NCI-H82 treated with DMSO at 0.1 percent for 48 hours (cell line): ENCODE data around the gene HUS1.
"Not testable (repeated sequence)": the region's sequence is repeated elsewhere in the genome, so short reads cannot be mapped to it uniquely, and the experiment has no call there.

Source experiments
- DNase-seq: peaks from one replicate; lab custom pipeline; 2025; ENCODE audit not compliant: unreplicated experiment; lab: John Stamatoyannopoulos, UW

Gene HUS1

DNA sequence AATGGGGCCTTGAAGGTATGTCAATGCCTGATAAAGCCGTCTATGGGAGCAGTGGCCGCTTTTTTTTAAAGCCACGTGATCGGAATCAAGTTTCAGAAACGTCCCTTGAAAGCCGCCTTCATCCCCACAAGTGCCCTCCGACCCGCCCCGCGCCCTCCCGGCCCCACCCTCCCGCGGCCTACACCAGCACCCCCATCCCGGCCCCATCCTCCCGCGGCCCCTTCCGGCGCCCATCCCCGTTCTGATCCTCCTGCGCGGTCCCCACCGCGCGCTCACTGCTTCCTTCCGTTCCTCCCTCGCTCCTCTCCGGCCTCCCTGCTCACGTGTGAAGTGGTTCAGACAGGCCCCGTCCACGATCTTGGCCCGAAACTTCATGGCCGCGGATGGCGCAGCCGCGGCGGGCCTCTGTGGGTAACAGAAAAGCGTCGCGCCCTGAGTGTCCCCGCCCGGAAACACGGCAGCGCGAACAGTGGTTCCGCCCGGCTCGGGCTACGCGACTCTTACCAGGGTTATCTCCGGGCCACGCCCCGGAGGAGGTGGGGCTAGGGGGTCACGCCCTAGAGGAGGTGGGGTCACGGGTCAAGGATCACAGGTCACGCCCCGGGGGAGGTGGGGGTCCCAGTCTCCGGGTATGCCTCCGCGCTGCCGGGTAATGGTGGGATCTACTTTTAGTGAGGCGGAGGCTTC lies at the start of gene HUS1:
Gene HUS1, minus strand, starts transcription at position 471 of the 687 bp plus-strand sequence. Its CDS starts 96 bp downstream, at position 375.
- DNase-seq: peak; percentile 88

DNA sequence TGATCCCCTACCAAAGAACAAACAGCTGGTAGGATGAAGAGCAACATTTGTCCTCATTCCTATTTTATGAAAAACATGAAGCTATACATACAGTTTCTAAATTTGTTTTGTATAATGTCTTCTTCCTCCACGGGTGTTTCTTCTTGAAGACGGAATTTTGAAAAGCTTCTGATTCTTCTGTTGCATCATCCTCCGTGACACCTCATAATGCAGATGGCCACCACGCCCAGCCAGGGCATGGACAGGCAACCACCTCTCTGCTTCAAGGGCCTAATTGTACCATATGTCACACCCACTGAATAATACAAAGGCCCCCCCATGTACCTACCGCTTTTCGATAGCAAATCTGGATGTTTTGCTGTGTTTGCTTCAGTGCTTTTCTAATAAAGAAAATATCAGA lies 49.5 kb upstream of the HUS1 start, which contains the start of gene SUN3:
Gene SUN3, minus strand, starts transcription at position 170 of the 400 bp plus-strand sequence. Its CDS starts 169 bp downstream, at position 1.
- no peak for DNase-seq

- DNase-seq: no peak
Measured at GRCh38 chr7:48025624-48026023, 46.2 kb upstream of the HUS1 start.

DNA sequence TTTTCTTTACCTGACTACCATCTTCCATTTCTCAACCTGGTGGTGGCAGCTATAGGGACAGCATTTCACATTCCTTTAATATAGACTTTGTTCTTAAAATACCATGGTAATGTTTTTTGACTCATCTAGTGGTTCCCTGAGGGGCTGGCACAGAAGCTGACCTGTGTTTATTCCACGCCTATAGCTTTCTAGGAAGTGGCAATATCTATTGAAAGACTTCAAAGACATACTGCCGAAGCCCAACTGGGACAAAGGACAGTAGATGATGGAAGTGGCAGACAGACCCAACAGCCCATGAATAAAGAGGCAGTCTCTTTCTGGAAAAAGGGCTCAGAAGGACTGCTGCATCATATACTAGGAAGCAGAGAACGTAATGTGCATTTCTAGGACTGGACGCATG lies 38.3 kb upstream of the HUS1 start:
- DNase-seq: no peak

- DNase-seq: no peak
Measured at GRCh38 chr7:48016641-48017040, 37.2 kb upstream of the HUS1 start.

DNA sequence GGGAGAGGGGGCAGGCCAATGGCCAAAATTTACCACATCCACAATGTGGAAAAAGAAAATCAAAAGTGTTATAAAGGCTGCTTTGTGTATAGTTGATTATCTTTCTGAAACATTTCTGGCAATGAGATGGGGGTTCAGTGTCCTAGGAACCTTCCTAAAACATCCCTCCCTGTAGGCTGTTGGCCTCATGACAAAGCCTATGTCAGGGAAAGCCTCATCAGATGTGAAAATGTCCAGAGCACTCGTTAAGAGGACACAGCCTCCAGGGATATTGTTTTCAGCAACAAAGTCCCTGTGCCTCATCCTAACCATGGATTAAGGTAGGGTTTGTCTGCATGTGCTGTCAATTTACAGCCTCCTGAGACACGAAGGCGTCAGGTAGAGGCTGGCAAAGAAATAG lies 32.5 kb upstream of the HUS1 start:
- DNase-seq: no peak

DNA sequence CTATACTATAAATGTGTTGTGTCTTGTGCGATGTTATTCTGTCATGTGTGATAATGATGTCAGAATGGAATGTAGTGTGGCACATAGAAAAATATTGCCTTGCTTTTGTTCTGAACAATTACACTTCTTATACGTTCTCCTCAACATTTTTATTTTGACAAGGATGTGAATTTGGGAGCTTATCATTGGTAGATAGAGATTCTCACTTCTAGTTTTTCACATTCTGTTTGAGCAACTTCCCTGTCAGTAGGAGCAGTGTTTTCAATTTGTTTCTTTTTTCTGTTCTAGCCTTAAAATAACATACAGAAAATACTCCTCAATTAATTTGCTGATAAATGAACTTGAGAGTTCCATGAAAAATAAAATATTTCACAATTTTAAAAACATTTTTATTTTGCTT lies 31.9 kb upstream of the HUS1 start:
- no peak for DNase-seq

DNA sequence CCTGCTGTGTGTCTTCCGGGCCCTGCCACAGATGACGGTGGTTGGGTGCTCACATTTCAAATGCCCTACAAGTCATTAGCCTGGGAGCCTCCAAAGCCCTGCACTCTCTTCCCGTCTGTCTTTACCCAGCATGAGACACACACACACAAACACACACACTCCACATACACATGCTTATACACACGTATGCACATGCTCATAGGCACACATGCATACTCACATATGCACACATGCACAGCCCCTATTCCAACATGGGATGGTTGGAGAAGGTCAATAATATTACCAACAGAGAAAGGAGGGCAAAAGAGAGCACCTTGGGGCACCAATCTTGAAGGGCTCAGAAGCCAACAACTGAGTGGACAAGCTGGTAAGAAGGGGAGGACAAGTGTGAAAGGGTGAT lies 30.5 kb upstream of the HUS1 start:
- DNase-seq: no peak

- no peak for DNase-seq
Measured at GRCh38 chr7:48009257-48009656, 29.8 kb upstream of the HUS1 start.

DNA sequence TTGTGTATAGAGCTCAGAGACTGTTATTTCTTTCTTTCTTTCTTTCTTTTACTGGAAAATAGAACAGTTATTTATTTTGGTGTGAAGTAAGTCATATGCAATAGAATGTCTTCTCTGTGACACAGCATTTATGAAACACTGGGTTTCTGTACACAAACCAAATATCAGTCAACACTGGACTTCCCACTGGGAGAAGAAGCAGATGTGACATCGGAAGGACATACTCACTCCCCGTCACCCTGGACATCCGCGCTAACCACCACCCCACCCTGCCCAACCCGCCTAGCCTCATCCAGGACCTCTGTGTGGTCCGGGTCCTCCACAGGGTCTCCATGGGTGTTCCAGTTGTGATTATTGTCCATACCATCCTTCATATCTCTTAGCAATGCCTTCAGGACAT lies 27.5 kb upstream of the HUS1 start:
- no peak for DNase-seq

DNA sequence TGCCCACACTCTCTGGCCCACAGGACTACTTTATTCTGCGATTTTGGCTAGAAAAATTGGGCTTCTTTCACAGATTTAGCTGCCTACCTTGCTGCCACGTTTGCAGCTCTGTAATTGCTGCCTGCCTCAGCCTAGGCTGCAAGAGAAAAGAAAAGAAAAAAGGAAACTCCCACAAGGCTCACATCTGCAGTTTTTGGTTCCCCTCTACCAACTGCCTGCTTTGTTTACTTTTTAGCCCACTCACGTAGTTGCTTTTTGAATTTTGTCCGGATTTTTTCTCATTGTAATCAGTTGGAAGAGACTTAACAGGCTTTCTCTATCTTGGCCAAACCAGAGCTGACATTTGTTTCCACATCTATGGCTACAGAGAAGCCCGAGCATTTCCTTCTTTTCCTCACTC lies 25.2 kb upstream of the HUS1 start:
- DNase-seq: no peak

DNA sequence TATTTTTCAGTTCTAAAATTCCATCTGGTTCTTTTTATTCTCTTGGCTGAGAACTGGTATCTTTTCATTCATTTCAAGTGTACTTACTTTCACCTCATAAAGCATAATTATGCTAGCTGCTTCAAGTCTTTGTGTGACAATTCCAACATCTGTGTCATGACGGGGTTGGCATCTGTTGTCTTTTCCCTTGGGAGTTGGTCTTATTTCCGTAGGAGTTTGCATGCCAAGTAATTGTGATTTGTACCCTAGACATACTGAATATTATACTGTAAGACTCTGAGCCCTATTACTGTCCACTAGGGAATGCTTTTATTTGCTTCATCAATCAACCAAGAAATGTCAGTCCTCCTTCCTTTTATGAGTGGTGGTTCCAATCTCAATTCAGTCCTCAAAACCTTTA lies 24.6 kb upstream of the HUS1 start:
- peak; percentile 51 for DNase-seq

DNA sequence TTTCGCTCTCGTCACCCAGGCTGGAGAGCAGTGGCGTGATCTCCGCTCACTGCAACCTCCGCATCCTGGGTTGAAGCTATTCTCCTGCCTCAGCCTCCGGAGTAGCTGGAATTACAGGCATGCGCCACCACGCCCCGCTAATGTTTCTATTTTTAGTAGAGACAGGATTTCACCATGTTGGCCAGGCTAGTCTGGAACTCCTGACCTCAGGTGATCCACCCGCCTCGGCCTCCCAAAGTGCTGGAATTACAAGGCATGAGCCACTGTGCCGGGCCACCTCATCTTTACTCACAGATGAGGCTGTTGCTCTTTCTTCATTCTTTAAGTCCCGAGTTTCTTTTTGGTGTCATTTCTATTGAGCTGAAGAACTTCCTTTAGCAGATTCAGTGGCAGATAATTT lies 20.7 kb upstream of the HUS1 start:
- not testable (repeated sequence) for DNase-seq

- DNase-seq: no peak
Measured at GRCh38 chr7:47999413-47999812, 20.0 kb upstream of the HUS1 start.

DNA sequence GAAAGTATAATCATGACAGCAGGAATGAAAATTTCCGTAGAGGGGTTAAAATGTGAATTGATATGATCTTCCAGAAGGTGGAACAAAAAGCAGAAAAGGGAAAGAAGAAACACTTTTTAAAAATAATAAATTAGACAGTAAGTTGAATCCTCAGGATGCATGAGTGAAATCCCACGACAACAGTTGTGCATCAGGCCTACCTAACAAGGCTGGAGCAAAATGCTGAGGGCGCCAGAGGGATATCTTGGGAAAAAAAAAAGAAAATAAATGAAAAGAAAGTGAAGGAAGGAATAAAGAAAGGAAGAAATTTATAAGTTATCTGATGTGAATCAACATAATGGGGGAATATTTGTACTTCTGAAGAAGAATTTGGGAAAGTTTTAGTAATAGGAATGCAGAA lies 13.0 kb upstream of the HUS1 start:
- no peak for DNase-seq

DNA sequence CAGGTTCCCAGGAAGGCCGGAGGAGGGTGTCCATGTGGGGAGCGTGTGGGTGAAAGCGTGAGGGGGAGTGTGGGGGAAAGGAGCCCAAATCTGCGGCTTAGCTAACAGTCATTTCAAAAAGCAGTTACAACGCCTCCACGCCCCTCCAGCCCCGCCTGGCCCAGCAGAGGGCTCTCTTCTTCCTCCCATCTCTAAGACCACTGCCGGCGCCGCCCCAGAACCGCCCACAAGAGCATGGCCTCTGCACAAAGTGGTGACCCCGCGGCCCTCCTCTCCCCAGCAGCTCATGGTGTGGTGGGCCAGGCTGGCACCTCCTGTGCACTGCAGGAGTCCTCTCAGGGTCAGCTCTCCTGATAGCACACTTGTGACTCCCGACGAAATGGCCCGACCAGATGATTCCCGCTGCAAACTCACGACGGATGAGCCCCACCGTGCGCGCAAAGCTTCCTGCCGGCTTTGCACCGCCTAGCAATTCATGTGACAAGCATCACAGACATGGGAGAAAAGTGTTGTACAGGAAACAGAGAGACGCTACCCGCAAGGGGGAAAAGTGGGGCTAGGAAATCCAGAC lies 12.4 kb upstream of the HUS1 start:
- peak; percentile 65 for DNase-seq

DNA sequence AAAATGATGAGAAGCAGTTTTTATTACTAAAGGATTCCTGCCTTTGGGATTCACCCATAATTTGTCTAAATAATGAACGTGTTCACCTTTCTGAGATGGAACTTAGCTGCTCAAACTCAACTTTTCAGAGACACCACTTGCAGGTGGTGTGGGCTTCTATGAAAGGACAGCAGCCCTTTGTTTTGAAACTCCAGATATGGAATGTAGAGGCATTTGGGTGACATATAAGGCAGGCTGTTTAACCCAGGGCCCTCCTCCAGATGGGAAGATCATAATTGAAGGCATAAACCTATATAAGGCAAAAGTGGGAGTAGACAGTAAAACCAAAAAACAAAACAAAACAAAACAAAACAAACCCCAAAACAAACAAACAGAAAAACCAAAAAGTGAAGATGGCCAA lies 11.9 kb upstream of the HUS1 start:
- DNase-seq: no peak

- no peak for DNase-seq
Measured at GRCh38 chr7:47990592-47990991, 11.2 kb upstream of the HUS1 start.

GRCh38 chr7:47989607-47990400 lies 10.4 kb upstream of the HUS1 start:
- DNase-seq: peak; percentile 86

DNA sequence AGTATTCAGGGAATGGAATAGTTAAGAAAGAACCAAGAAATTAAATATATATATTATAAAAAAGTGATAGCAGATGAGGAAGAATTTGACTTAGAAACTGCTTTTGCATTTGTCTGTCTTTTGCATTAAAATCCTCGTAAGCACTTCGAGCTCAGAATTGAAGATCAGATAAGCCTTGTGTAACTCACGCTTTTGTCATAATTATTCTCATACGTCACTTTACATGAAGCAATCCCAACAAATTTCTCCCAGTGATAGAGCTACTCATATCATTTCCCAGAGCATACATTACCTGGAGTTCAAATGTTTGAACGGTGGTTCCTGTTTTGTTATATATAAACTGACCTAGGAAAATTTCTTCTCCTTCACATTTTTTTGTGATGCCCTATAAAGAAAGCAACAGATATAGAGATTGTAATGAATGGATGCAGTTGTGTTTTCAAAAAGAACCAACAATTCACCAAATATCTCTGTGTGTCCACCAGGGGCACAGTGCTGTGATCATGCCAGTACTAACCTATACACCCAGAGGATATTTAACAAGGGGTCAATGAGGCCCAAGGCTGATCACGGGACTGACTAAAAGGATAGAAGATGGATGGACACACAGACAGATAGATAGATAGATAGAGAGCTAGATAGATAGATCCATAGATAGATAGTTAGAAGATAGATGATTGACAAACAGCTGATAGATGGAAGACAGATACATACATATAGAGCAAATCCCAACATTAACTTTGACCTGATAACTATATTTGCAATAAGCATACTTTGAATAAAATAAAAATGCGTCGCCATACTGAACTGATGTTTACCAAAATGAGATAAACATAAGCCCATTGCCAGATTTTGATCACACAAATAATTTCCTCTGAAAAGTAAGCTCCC lies 9.3 kb upstream of the HUS1 start:
- peak; percentile 40 for DNase-seq

- DNase-seq: no peak
Measured at GRCh38 chr7:47982610-47983009, 3.2 kb upstream of the HUS1 start.
